H1 (cell line): Measurements from ENCODE around the gene IGF2BP3. TPM values are rescaled to one million over a fixed set of nuclear protein-coding genes. Genes with fewer than 3 reads are reported as not detected.

ENCODE experiments used
- BACH1 ChIP-seq: IDR thresholded peaks from 2 replicates; pipeline ENCODE4 v1.6.1; 2012; ENCODE audit warnings: low read length, improper control_type of control experiment
- KDM1A ChIP-seq: fragments of 200-600, 300-600 bp; sonication (generic); IDR thresholded peaks from 2 replicates; pipeline ENCODE4 v1.7.1; 2016; ENCODE audit warnings: mild to moderate bottlenecking, low read length, borderline replicate concordance
- POLR2A ChIP-seq, 2 experiments: IDR thresholded peaks; 1 replicate in 1 of 2; 2 replicates in 1 of 2; pipeline ENCODE4 v1.6.1; 2011; ENCODE audit warnings: low read depth in 2 of 2, low read length in 2 of 2, mild to moderate bottlenecking in 2 of 2; ENCODE audit errors: control extremely low read depth in 1 of 2
- polyA plus RNA-seq, 7 experiments: library from polyadenylated mRNA; depleted of rRNA in 3 of 7; stranded (reverse) in 5 of 7; unstranded in 2 of 7; fragments of >200 nt in 5 of 7; fragments of 200-250 nt in 2 of 7; gene quantifications; 1 replicate in 5 of 7; 2 replicates in 1 of 7; 4 replicates in 1 of 7; pipeline versions ENCODE4 v1.2.1 to v1.2.3, GENCODE V29; 2011 to 2013; ENCODE audit warnings: missing spikeins in 2 of 7, mixed read lengths in 2 of 7
- total RNA-seq: library from RNA; stranded (reverse); fragmentation: NEBNext Ultra II Directional; extraction: Animal tissue kit (Norgen Biotek cat#: 25700); gene quantifications from 2 replicates; pipeline ENCODE4 v1.2.1, GENCODE V29; 2021
- TF ChIP-seq, protein P1 (sequence below): fragments of 300-600 bp; sonication (generic); IDR thresholded peaks from 2 replicates; pipeline ENCODE4 v1.7.1; 2012; ENCODE audit warnings: low read length, moderate library complexity, mild to moderate bottlenecking, inconsistent platforms; ENCODE audit not compliant: insufficient replicate concordance

The IGF2BP3 gene
- total and polyA plus RNA-seq, 2 of the 8 experiments (the other 6 are each of a cell fraction or from before 2014, with no cell fraction given), result 66.3 to 193 TPM

DNA sequence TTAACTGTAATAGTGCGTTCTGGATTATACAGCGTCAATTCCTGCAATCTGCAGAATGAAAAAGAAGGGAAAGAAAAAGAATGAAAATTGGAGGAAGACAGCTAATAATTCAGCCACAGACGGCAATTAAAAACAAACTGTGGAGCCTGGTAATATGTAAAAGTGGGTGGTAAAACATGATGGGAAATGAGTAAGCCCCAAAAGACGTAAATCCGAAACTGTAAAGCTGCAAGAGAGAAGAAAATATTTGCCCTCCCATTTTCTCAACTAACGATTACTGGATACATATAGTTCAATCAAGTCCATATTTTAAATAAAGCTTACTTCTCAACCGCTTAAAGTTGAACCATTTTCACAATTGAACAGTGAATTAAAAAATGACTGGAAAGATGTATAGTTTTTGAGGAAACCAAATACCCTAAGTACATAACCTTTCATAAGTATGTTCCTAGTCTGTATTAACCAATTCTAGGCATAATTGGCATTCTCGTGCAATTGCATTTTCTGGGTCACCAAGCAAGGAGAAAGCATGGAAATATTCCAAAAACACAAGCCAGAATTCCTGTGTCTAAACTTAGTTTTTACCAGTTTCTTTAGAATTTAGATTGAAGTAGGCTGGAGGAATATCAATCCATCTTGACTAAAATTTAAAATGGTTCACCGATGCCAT lies 126.3 kb downstream of the IGF2BP3 start (continued):
- TF ChIP-seq, protein P1, sequence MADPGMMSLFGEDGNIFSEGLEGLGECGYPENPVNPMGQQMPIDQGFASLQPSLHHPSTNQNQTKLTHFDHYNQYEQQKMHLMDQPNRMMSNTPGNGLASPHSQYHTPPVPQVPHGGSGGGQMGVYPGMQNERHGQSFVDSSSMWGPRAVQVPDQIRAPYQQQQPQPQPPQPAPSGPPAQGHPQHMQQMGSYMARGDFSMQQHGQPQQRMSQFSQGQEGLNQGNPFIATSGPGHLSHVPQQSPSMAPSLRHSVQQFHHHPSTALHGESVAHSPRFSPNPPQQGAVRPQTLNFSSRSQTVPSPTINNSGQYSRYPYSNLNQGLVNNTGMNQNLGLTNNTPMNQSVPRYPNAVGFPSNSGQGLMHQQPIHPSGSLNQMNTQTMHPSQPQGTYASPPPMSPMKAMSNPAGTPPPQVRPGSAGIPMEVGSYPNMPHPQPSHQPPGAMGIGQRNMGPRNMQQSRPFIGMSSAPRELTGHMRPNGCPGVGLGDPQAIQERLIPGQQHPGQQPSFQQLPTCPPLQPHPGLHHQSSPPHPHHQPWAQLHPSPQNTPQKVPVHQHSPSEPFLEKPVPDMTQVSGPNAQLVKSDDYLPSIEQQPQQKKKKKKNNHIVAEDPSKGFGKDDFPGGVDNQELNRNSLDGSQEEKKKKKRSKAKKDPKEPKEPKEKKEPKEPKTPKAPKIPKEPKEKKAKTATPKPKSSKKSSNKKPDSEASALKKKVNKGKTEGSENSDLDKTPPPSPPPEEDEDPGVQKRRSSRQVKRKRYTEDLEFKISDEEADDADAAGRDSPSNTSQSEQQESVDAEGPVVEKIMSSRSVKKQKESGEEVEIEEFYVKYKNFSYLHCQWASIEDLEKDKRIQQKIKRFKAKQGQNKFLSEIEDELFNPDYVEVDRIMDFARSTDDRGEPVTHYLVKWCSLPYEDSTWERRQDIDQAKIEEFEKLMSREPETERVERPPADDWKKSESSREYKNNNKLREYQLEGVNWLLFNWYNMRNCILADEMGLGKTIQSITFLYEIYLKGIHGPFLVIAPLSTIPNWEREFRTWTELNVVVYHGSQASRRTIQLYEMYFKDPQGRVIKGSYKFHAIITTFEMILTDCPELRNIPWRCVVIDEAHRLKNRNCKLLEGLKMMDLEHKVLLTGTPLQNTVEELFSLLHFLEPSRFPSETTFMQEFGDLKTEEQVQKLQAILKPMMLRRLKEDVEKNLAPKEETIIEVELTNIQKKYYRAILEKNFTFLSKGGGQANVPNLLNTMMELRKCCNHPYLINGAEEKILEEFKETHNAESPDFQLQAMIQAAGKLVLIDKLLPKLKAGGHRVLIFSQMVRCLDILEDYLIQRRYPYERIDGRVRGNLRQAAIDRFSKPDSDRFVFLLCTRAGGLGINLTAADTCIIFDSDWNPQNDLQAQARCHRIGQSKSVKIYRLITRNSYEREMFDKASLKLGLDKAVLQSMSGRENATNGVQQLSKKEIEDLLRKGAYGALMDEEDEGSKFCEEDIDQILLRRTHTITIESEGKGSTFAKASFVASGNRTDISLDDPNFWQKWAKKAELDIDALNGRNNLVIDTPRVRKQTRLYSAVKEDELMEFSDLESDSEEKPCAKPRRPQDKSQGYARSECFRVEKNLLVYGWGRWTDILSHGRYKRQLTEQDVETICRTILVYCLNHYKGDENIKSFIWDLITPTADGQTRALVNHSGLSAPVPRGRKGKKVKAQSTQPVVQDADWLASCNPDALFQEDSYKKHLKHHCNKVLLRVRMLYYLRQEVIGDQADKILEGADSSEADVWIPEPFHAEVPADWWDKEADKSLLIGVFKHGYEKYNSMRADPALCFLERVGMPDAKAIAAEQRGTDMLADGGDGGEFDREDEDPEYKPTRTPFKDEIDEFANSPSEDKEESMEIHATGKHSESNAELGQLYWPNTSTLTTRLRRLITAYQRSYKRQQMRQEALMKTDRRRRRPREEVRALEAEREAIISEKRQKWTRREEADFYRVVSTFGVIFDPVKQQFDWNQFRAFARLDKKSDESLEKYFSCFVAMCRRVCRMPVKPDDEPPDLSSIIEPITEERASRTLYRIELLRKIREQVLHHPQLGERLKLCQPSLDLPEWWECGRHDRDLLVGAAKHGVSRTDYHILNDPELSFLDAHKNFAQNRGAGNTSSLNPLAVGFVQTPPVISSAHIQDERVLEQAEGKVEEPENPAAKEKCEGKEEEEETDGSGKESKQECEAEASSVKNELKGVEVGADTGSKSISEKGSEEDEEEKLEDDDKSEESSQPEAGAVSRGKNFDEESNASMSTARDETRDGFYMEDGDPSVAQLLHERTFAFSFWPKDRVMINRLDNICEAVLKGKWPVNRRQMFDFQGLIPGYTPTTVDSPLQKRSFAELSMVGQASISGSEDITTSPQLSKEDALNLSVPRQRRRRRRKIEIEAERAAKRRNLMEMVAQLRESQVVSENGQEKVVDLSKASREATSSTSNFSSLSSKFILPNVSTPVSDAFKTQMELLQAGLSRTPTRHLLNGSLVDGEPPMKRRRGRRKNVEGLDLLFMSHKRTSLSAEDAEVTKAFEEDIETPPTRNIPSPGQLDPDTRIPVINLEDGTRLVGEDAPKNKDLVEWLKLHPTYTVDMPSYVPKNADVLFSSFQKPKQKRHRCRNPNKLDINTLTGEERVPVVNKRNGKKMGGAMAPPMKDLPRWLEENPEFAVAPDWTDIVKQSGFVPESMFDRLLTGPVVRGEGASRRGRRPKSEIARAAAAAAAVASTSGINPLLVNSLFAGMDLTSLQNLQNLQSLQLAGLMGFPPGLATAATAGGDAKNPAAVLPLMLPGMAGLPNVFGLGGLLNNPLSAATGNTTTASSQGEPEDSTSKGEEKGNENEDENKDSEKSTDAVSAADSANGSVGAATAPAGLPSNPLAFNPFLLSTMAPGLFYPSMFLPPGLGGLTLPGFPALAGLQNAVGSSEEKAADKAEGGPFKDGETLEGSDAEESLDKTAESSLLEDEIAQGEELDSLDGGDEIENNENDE, result no peak
- no peak for TF ChIP-seq POLR2A (IDR thresholded peaks at IDR 0.05; ENCODE audit: control extremely low read depth in 1 of 2, low read depth in 2 of 2, low read length in 2 of 2)
- no peak for TF ChIP-seq BACH1
- no peak for TF ChIP-seq KDM1A
